ENCODE data around the gene PDE6A.

The PDE6A gene

DNA sequence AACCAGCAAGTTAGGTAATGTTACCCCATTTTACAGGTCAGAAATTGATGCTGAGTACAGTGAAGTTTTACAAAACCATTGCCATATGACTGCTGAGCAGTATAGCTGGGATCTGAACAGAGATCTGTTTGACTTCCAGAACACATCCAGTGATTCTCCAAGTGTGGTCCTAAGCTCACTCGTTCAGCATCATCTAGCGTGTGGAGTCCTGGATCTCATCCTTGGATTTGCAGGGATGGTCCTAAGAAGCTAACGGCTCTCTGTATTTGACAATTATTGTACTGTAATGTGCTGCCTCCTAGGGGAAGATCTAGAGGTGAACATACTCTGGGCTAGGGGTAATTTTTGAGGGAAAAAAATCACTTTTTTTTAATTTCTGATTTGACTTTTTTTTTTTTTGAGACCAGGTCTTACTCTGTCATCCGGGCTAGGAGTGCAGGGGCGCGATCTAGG is 17.4 kb upstream of the PDE6A start:
- POLR2A ChIA-PET (ENCODE audit: low non-redundant PET), result no interaction called here
- CTCF ChIA-PET, result interaction anchor here (0.6 to 5.4 kb wide), 15 partner anchors 10 to 439 kb away, joined by 3 to 55 read pairs (median 5); no protein-coding TSS in a partner anchor

DNA sequence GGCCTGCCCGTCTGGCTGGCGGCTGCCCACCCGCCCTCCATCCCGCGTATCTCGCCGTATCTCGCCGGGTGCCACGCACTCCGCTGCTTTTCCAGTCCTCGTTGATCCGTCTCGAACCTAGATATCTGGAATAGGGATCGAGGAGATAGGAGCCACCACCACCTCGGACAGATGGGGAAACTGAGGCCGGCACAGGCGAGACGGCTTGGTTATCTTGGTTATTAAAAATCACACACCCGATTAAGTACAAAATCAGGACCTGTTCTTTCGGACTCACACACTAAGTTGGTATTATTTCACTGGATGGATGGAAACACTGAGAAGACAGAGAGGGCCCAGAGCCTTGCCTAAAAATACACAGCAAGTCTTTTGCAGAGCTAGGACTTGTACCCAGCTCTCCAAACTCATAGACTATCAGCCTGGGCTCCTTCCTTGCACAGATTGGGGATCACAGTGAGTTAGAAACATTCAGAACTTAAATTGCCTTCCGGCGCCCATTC is 16.6 kb upstream of the PDE6A start:
- TF ChIP-seq, protein P1, sequence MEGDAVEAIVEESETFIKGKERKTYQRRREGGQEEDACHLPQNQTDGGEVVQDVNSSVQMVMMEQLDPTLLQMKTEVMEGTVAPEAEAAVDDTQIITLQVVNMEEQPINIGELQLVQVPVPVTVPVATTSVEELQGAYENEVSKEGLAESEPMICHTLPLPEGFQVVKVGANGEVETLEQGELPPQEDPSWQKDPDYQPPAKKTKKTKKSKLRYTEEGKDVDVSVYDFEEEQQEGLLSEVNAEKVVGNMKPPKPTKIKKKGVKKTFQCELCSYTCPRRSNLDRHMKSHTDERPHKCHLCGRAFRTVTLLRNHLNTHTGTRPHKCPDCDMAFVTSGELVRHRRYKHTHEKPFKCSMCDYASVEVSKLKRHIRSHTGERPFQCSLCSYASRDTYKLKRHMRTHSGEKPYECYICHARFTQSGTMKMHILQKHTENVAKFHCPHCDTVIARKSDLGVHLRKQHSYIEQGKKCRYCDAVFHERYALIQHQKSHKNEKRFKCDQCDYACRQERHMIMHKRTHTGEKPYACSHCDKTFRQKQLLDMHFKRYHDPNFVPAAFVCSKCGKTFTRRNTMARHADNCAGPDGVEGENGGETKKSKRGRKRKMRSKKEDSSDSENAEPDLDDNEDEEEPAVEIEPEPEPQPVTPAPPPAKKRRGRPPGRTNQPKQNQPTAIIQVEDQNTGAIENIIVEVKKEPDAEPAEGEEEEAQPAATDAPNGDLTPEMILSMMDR (conservative IDR thresholded peaks at IDR 0.05; ENCODE audit: low read depth), result no peak
- H3K27ac ChIP-seq, result peak overlapping the region; percentile 90
- CTCF ChIA-PET, result interaction anchor here (0.6 to 5.4 kb wide), 8 partner anchors 14 to 127 kb away, joined by 3 to 55 read pairs (median 10); no protein-coding TSS in a partner anchor
- POLR2A ChIA-PET (ENCODE audit: low non-redundant PET), result interaction anchor here (0.6 to 0.8 kb wide), 2 partner anchors 25 to 132 kb away, joined by 3 read pairs; no protein-coding TSS in a partner anchor
- DNase-seq (ENCODE audit: low spot score), result no peak

More for the DNA sequence above, 17.4 kb upstream of the PDE6A start:
- TF ChIP-seq, protein P1 (conservative IDR thresholded peaks at IDR 0.05; ENCODE audit: low read depth), result peak; percentile 77
- peak; percentile 70 for DNase-seq (ENCODE audit: low spot score)
- H3K27ac ChIP-seq, result no peak overlapping the region

DNA sequence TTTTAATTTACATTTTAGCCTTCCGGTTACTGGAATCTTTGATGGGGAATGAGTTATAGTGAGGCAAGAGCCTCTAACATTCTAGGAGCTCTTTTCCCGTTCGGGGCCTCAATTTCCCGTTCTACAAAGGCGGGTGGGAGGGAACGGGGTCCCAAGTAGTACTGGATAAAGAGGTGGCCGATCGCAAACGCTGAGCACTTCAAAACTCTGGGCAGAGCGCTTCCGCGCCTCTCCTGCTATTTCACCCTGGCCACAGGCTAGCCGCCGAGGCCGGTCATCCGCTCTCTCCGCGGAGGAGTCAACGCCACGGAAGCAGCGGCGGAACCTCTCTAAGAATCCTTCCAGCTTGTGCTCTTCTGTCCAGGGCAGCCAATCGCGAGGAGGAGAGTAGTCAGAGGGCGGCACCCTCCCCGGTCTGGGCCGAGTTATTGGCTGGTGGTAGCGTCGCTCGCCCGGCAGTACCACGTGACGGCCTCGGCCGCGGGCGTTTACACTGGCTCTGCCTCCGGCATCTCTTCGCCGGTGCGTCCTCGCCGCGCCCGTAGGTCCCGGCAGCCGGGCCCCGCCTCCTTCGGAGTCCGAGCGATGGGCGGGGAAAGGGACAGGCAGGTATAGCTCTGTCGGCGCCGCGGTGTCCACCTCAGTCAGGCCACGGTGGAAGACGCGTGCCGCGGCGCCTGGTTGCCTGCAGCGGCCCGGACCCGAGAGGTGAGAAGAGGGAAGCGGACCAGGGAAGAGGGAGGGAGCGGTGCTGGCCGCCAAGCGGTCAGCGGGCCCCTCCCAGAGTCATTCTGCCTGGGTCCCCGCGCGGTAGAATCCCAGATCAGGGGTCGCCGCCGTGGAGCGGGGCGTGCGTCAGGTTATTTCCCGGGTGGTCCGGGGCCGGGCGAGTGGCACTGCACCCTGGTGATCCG is 15.9 kb upstream of the PDE6A start, which contains the start of gene SLC26A2:
TSS of gene SLC26A2 (plus strand) at position 487 of the 914 bp plus-strand sequence. CDS start 16,895 bp downstream, outside the sequence.
- TF ChIP-seq, protein P1 (conservative IDR thresholded peaks at IDR 0.05; ENCODE audit: low read depth), result no peak
- ChIA-PET CTCF (interaction anchor here (0.7 to 5.4 kb wide), 10 partner anchors 13 to 184 kb away, joined by 3 to 55 read pairs (median 10); no protein-coding TSS in a partner anchor), POLR2A (ENCODE audit: low non-redundant PET) (interaction anchor here (0.6 to 0.8 kb wide), 7 partner anchors 21 to 131 kb away, joined by 3 to 4 read pairs (median 3); no protein-coding TSS in a partner anchor)
- DNase-seq (ENCODE audit: low spot score), result peak; percentile 99
- H3K27ac ChIP-seq, result peak within 1 kb of the TSS; percentile 90

DNA sequence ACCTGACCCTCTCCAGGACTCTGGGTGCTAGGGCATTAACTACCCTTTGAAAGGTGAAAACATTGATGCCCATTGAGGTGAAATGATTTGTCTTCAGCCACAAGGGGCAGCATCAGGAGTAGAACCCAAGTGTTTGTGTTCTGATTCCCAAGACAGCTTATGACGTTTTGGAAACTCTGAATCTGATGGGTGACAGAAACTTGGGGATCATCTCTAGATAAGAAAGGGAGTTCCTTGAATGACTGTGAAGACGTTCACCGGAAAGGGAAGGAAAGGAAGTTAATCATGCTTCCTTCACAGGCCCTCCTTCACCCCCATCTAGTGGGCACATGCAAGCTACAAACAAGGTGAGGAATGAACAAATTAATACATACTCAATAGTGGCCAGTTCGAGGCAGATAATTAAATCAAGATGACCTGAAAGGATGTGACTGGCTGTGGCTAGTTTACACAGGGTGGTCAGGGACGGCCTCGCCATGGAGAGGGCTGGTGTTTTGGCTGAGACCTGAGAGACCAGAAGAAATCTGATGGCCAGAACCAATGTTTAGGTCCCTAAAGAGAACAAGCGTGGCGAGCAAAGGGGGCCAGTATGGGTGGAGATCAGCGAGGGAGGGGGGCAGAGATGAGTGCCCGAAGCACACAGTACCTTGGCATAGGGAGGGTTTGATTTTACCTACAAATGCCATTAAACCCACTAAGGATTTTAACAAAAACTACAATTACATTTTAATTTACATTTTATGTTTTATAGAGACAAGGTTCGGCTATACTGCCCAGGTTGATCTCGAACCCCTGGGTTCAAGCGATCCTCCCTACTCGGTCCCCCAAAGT is 15.0 kb upstream of the PDE6A start:
- peak; percentile 59 for DNase-seq (ENCODE audit: low spot score)
- H3K27ac ChIP-seq, result peak overlapping the region; percentile 90
- CTCF ChIA-PET, result interaction anchor here (0.5 to 5.4 kb wide), 18 partner anchors 12 to 528 kb away, joined by 3 to 55 read pairs (median 4); no protein-coding TSS in a partner anchor
- POLR2A ChIA-PET (ENCODE audit: low non-redundant PET), result interaction anchor here (0.8 kb wide), 2 partner anchors 20 to 24 kb away, joined by 3 read pairs; no protein-coding TSS in a partner anchor
- TF ChIP-seq, protein P1 (conservative IDR thresholded peaks at IDR 0.05; ENCODE audit: low read depth), result peak; percentile 68

DNA sequence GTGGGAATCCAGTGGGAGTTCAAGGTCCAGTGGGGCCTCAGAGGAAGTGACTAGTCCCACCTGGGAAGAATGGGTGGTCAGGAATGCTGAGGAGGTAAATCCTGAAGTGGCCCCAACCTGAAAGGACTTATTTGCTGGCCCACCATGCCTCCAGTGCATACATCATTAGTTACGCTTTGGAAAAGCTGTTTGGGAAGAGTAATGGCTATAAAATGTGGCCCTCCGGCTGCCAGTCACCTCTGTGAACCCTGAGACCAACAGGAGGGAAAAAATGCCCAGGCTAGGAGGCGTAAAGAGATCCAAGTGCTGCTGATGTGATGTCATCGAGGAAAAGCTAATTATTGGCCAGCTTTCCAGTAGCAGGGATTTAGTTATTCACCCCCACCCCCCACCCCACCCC is 13.3 kb upstream of the PDE6A start:
- peak overlapping the region; percentile 14; the same call in 1 of the 2 replicates for H3K27ac ChIP-seq
- CTCF ChIA-PET, result interaction anchor here (0.6 to 3.3 kb wide), 3 partner anchors 10 to 124 kb away, joined by 5 to 16 read pairs (median 14); no protein-coding TSS in a partner anchor
- POLR2A ChIA-PET (ENCODE audit: low non-redundant PET), result no interaction called here
- TF ChIP-seq, protein P1 (conservative IDR thresholded peaks at IDR 0.05; ENCODE audit: low read depth), result no peak
- DNase-seq (ENCODE audit: low spot score), result no peak

Data from RWPE1 (cell line).